ENCODE data around the gene LRRC4C.

Gene LRRC4C

DNA sequence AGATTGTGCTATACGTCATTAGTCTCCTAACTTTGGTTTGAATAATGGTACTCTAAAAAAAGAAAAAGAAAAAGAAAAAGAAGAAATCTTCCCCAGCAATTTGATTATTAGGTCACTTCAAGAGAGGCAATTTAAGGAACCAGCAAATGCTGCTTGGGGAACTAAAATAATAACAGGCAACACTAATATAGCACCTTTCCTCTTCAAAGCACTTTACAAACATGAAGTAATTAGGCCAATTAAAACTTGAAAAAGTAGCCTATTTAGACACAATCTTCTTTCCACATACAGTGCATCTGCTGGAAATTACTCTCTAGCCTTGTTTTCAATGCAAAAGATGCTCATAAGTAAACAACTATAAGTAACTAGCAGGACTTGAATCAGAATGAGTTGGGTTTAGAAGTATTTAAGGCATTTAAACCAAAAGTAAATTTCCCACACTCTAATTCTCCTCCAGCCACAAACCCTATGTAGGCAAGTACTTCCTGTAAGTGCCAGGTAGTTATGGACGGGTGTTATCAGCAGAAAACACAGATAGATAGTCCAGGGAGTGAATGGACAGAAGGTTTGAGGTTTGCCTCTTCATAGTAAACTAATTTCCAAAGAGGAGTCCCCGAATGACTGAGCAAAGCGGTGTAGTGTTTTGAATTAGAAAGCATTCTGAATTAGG is 44.5 kb downstream of the LRRC4C start:
- DNase-seq (ENCODE audit: low read depth) = no peak

DNA sequence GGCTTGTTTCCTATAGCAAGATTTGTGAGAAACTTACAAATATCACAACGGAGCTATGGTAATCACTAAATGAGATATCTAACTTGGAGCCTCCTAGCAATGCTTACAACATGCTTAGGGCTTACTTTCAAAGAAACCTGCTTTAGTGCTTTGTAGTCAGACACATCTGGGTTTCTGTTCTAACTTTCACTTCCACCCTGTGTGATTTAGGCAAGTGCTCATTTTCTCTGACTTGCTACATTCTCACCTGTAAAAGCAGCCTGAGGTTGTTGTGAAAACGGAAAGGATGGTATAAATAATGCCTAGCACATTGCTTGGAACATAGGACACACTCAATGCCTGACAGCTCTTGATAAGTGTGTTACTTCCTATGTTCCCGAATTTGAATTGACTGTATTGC is 45.6 kb downstream of the LRRC4C start:
- no peak for DNase-seq (ENCODE audit: low read depth)

DNA sequence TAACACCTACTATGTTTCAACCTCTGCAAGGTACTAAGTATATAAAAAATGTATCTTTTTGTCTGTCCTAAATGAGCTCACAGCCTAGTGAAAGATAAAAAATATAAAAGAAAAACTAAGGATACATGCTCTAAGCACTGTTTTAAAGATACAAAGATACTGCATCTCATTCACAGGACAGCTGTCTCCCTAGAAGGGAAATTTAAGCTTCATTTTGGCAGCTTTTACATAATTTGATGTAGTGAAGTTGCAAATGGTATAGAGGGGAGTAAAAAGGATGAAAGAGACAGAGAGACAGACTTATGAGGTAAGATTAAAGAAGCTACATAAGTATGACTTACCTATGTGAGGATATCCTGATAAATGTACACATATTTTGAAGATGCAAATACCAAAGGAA is 53.6 kb downstream of the LRRC4C start:
- no peak for DNase-seq (ENCODE audit: low read depth)

GRCh38 chr11:41404109-41404508 is 55.3 kb downstream of the LRRC4C start:
- DNase-seq (ENCODE audit: low read depth) = no peak

GRCh38 chr11:41403458-41403857 is 56.0 kb downstream of the LRRC4C start:
- no peak for DNase-seq (ENCODE audit: low read depth)

DNA sequence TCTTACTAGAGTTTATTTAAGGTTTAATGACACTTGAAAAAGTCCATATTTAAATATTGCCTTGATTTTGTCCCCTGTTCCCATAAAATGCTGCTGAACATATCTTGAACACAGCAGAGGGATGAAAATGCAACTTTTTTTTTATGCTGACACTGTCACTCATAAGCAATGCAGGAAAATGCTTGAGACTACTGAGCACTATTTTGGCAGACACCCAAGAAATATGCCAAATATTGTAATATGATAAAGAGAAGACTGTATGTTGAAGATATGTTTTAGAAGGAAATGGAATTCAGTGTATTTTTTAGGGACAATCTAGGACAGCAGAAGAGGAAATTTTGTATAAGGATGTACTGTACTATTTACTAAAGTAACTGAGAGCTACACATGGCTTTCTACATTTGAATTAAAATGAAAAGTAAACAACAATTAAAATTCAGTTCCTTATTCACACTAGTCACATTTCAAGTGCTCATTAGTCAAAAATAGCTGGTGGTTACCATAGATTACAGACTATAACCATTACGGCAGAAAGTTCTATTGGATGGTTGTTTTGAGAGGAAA is 58.6 kb downstream of the LRRC4C start:
- no peak for DNase-seq (ENCODE audit: low read depth)

GRCh38 chr11:41400124-41400523 is 59.3 kb downstream of the LRRC4C start:
- DNase-seq (ENCODE audit: low read depth) = no peak

- no peak for DNase-seq (ENCODE audit: low read depth)
Observed at GRCh38 chr11:41399323-41399722, 60.1 kb downstream of the LRRC4C start.

- no peak for DNase-seq (ENCODE audit: low read depth)
Observed at GRCh38 chr11:41398175-41398574, 61.3 kb downstream of the LRRC4C start.

GRCh38 chr11:41394521-41395195 is 64.8 kb downstream of the LRRC4C start:
- DNase-seq (ENCODE audit: low read depth) = no peak

DNA sequence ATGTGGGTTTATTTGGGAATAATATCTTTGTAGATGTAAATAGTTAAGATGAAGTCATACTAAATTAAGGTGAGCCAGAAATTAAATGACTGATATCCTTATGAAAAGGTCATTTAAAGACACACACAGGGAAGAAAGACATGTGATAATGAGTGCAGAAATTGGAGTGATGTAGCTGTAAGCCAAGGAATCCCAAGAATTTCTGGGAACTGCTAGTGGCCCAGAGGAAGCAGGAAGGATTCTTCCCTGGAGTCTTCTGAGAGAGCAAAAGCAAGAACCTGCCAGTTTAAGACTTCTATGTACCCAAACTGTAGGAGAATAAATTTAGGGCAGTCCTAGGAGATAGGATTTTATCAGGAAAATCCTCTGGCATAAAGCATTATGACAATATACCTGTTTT is 66.9 kb downstream of the LRRC4C start:
- DNase-seq (ENCODE audit: low read depth) = no peak

DNA sequence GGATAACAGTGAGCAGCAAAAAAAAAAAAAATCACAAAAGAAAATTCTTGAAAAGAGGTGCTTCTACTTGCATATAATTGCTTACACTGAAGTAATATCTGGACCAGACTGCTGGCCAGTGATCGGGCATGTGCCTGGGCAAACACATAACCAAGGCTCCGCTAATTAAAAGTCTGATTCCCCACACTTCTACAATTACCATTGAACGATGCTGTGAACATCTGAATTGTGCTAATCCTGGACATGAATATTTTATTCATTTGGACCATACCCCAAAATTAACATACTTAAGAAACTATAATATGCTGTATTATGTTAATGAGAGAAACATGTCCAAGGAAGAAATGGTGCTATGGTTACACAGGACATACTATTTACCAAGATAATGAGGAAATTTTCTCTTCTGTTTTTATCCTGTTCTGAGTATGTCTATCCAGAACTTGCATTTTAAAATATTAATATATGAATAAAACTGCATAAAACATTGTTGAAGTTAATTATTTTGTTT is 69.8 kb downstream of the LRRC4C start:
- no peak for DNase-seq (ENCODE audit: low read depth)

GRCh38 chr11:41384329-41384728 is 75.1 kb downstream of the LRRC4C start:
- DNase-seq (ENCODE audit: low read depth) = no peak

DNA sequence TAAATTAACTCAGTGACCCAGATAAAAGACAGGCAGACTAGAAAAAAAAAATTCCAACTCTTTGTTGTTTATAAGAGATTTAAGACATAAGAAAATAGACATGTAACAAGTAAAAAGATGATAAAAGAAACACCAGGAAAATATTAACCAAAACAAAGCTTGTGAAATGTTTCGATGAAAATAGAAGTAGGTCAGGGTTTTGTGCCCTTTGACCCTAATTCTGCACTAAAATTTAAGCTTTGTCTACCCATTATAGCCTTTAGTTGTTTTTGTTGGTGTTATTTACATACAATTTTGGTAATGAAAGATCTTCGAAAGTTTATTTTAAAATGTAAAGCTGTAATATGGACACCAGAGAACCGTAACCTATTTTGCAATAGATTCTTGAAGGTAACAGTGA is 75.7 kb downstream of the LRRC4C start:
- no peak for DNase-seq (ENCODE audit: low read depth)

DNA sequence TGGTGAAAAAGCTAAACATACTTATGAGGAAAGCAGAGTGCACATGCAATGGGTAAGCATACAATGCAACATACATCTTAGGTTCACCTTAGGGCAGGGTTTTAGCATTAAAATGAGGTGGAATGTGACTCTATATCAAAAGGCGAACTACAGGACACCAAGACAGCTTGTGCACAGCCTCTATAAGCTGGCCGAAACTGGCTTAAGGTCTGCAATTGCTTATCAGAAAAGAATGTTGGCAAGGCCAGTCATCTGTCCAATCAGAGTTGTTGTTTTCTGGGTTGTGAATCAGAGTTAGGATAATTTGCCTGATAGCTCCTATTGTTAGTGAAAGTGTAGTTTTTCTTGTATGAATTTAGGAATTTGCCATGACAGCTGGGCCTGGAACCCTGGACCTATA is 76.5 kb downstream of the LRRC4C start:
- DNase-seq (ENCODE audit: low read depth) = no peak

- no peak for DNase-seq (ENCODE audit: low read depth)
Observed at GRCh38 chr11:41379084-41379483, 80.4 kb downstream of the LRRC4C start.

DNA sequence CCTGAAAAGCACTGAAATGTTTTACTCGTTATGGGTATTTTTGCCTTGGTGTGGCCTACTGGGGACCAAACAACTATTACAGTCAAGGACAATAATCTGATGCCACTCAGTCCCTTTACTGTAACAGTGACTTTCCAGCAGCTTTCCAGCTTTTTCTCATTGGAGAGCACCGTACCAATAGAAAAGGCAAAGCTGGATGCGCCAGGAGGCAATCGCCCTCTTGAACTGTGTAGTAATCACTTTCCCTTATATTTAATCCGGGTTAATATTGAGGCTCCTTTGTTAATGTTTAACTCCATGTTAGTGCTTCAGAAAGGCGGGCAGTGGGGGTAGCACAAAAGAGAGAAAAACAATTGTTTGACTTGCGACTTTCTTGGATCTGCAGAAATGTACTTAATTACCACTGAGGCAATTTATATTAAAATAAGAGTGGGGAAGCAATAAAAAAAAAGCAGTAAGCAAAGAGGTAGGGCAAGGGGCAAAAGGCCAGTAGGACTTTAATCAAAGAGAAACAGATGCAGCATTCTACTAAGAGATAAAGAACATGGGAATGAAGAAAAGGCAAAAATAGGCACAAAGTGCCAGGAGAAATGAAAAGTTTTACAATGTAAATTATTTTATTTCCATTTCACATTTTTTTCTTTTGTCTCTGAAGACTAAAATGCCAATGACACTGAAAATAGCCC is 81.6 kb downstream of the LRRC4C start:
- DNase-seq (ENCODE audit: low read depth) = no peak

DNA sequence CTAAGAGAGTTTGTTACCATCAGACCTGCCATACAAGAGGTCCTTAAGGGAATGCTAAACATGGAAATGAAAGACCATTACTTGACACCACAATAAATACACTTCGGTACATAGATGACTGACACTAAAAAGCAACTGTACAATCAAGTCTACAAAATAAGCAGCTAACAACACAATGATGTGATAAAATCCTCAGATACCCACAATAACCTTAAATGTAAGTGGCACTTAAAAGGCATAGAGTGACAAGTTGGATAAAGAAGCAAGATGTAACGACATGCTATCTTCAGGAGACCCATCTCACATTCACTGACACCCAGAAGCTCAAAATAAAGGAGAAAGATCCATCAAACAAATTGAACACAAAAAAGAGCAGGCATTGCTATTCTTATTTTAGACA is 107.6 kb downstream of the LRRC4C start:
- DNase-seq (ENCODE audit: low read depth) = no peak

DNA sequence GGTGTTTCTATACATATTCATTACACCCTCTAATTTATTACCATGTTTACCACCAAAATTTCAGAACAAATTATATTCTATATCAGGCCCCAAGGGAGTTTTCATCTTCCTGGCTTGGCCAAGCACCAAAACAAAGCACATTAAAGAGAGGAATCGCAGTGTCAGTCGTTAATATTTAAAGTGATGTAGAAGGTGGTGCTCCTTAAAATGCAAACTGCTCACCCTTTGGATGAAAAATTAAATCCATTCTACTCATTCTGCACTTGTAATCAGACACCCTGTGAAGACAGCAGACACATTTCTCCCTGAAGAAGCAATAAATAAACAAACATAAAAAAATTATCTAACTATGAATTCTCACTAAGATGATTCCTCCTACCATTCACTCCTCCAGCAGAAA is 113.4 kb downstream of the LRRC4C start:
- no peak for DNase-seq (ENCODE audit: low read depth)

DNA sequence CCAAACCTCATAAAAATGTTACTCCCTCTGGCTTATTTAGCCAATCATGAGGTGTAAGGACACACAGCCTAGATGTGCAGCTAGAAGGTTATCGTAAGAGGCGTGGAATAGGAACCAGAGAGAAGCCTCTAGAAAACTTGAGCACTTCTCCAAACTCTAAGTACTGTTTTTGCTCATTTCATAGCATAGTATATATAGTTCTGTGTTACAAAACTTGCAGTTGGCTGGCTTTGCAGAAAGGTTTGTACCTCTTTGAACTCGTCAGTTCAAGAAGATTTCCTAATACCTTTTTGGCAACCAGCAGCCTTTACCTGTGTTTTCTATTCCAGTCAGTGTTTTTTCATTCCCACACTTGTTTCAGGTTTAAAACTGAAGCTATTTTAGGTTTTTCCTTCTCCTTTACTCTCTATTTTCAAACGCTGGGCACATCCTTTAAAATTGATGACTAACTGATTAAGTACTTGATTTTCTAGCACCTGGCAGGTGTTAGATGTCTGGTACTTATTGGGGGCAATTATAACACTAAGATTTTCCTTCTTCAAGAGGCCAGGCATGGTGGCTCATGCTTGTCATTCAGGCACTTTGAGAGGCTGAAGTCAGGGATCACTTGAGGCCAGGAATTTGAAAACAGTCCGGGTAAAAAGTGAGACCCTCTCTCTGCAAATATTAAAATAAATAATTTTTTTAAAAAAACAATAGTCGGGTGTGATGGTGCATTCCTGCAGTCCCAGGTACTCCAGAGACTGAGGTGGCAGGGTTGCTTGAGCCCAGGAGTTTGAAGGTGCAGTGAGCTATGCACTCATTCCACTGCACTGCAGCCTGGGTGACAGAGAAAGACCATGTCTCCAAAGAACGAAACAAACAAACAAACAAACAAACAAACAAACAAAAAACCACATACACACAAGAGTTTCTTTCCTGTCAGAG is 125.2 kb downstream of the LRRC4C start:
- DNase-seq (ENCODE audit: low read depth) = no peak

DNA sequence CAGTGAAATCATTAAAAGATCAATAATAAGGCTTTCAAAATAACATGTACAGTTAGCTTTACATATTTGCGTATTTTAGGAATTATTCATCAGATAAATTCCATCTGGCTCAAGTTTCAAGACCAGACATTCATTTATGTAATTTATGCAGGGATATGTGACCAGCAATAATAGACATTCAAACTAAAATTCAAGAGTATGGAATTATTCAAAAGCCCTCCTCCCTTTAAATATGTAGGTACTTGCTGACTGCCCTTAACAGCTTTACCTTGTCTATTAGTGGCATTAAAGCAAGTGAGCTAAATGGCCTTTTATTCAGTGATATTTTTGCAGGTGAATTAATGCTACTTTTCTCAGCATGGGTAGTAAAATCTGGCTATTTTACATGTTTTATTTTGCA is 126.1 kb downstream of the LRRC4C start:
- DNase-seq (ENCODE audit: low read depth) = no peak

DNA sequence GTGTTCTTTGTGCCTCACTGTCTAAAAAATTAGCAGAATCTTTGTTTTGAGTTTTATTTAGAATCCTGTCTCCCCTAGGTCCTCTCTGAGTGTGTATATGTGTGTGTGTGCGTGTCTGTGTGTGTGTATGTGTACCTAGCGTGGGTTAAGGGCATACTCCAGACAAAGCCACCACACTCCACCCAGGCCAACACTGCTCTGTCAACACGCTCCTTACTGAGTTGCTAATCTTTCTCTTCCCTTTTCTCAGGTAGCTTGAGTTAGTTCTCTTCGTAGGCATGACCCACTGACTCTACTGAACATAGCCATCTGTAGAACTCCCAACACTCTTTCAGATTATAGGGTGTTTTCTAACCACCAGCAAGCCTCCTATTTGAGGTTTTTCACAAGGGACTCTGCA is 131.1 kb downstream of the LRRC4C start:
- no peak for DNase-seq (ENCODE audit: low read depth)
